ENCODE results near the gene NTHL1.

NTHL1 gene

GRCh38 chr16:2063861-2064260 is 16.2 kb upstream of the NTHL1 start:
- peaks cover 34% of the 10 kb centered on the region for H3K36me3 Mint-ChIP-seq (ENCODE audit: insufficient read depth)
- no peak overlapping the region for H3K27ac Mint-ChIP-seq

DNA sequence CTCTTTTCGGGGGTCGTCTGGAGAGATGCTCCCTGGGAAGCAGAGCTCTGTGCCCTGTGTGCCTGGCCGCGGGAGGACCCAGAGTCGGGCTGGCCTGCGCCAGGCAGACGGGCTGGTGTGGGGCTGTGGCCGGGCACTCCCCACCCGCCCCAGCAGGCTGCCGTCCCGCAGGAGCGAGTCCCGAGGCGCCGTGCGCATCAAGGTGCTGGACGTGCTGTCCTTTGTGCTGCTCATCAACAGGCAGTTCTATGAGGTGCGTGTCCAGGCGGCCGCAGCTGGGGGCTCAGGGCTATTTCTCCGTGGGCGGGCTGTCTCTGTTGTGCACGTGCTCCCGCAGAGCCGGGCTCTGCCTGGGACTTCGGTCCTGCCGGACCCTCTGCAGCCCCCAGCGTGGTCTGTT is 15.2 kb upstream of the NTHL1 start:
- H3K4me1 Mint-ChIP-seq (ENCODE audit: low read depth in 2 of 2): peaks cover 6 to 7% of the 10 kb centered on the region in 2 donors
- ATAC-seq (replicated peaks) (no peak), DNase-seq (no peak)
- H3K4me3 Mint-ChIP-seq: no peak overlapping the region
- H3K27me3 Mint-ChIP-seq: no peaks in the 10 kb centered on the region
- H3K36me3 Mint-ChIP-seq (ENCODE audit: insufficient read depth): peaks cover 34% of the 10 kb centered on the region
- H3K9me3 Mint-ChIP-seq: no peaks in the 10 kb centered on the region
- no peak overlapping the region for H3K27ac Mint-ChIP-seq

More at GRCh38 chr16:2063861-2064260, 16.2 kb upstream of the NTHL1 start:
- no peak overlapping the region for H3K4me3 Mint-ChIP-seq
- peaks cover 0 to 3% of the 10 kb centered on the region in 2 donors for H3K4me1 Mint-ChIP-seq (ENCODE audit: low read depth in 2 of 2)
- no peaks in the 10 kb centered on the region for H3K9me3 Mint-ChIP-seq
- H3K27me3 Mint-ChIP-seq: no peaks in the 10 kb centered on the region
- DNase-seq (no peak), ATAC-seq (replicated peaks) (no peak)

DNA sequence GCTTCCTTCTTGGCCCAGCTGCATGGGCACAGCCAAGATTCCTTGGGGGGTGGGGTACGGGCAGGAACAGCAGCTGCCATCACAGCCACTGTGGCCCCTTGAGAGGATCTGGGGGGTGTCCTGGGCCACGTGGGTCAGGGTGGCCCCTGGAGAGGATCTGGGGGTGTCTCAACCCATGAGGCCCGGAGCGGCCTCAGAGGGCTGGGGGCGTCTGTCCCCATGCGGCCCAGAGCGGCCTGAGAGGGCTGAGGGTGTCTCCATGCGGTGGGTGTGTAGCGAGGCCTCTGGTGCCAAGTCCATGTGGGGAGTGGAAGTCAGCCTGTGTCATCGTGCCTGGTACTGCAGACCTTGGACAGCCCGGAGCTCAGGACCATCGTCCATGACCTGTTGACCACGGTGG is 13.9 kb upstream of the NTHL1 start:
- ATAC-seq (replicated peaks): no peak
- Mint-ChIP-seq H3K27ac (no peak overlapping the region), H3K9me3 (no peaks in the 10 kb centered on the region), H3K4me3 (no peak overlapping the region), H3K36me3 (ENCODE audit: insufficient read depth) (peaks cover 31% of the 10 kb centered on the region), H3K27me3 (no peaks in the 10 kb centered on the region), H3K4me1 (ENCODE audit: low read depth in 2 of 2) (peaks cover 6 to 7% of the 10 kb centered on the region in 2 donors)
- DNase-seq: no peak

- Mint-ChIP-seq H3K4me1 (ENCODE audit: low read depth in 2 of 2) (peaks cover 6 to 7% of the 10 kb centered on the region in 2 donors), H3K27ac (no peak overlapping the region), H3K4me3 (no peak overlapping the region), H3K27me3 (no peaks in the 10 kb centered on the region), H3K36me3 (ENCODE audit: insufficient read depth) (peaks cover 26% of the 10 kb centered on the region), H3K9me3 (no peaks in the 10 kb centered on the region)
- DNase-seq: no peak
- ATAC-seq (replicated peaks): no peak
Observed at GRCh38 chr16:2061023-2061422, 13.4 kb upstream of the NTHL1 start.

- no peak for DNase-seq
- Mint-ChIP-seq H3K27me3 (no peaks in the 10 kb centered on the region), H3K9me3 (no peaks in the 10 kb centered on the region), H3K4me1 (ENCODE audit: low read depth in 2 of 2) (peaks cover 5 to 6% of the 10 kb centered on the region in 2 donors), H3K27ac (peak overlapping the region in 1 of 2 donors; percentile 12), H3K36me3 (ENCODE audit: insufficient read depth) (peaks cover 26% of the 10 kb centered on the region), H3K4me3 (no peak overlapping the region)
- ATAC-seq (replicated peaks): no peak
Observed at GRCh38 chr16:2060346-2060745, 12.7 kb upstream of the NTHL1 start.

GRCh38 chr16:2058872-2059271 is 11.2 kb upstream of the NTHL1 start:
- Mint-ChIP-seq H3K9me3 (no peaks in the 10 kb centered on the region), H3K27ac (no peak overlapping the region), H3K4me1 (ENCODE audit: low read depth in 2 of 2) (peaks cover 4 to 6% of the 10 kb centered on the region in 2 donors), H3K4me3 (no peak overlapping the region), H3K36me3 (ENCODE audit: insufficient read depth) (peaks cover 27% of the 10 kb centered on the region), H3K27me3 (no peaks in the 10 kb centered on the region)
- ATAC-seq (replicated peaks) (no peak), DNase-seq (no peak)

DNA sequence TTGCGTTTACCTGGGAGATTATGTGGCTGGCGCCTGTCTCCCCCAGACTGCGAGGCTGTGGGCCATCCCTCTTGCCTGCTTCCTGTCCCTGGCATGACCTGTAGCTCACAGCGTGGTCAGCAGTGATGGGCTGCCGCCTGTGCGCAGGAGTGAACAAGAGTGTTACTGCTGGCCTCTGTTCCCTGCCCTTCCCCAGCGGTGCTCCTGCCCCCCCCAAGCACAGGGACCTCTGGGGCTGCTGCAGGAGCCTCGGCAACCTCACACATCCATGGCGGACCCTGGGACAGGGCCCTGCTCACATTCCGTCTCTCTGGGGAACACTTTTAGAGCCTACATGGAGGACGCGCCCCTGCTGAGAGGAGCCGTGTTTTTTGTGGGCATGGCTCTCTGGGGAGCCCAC is 10.8 kb upstream of the NTHL1 start:
- DNase-seq (no peak), ATAC-seq (replicated peaks) (no peak)
- H3K4me3 Mint-ChIP-seq: no peak overlapping the region
- H3K9me3 Mint-ChIP-seq: no peaks in the 10 kb centered on the region
- peaks cover 6% of the 10 kb centered on the region in 2 donors for H3K4me1 Mint-ChIP-seq (ENCODE audit: low read depth in 2 of 2)
- peak overlapping the region in 1 of 2 donors; percentile 77 for H3K27ac Mint-ChIP-seq
- H3K36me3 Mint-ChIP-seq (ENCODE audit: insufficient read depth): peaks cover 31% of the 10 kb centered on the region
- no peaks in the 10 kb centered on the region for H3K27me3 Mint-ChIP-seq

DNA sequence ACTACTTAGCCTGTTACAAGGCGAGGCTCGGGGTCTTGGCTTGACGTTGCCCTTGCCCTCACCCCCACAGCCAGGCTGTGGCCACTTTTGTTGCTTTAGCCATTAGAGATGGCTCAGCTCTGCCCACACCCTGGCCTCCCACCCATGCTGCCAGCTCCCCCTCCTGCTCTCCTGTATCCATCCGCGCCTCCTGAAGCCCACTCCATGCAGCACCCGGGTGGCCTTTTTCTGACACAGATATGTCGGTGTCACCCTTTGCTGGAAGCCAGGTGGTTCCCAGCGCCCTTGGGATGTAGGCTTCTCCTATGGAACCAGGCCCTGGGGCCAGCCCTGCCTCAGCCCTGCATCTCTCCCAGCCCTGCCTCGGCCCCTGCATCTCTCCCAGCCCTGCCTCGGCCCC is 9.8 kb upstream of the NTHL1 start:
- no peaks in the 10 kb centered on the region for H3K27me3 Mint-ChIP-seq
- H3K4me1 Mint-ChIP-seq (ENCODE audit: low read depth in 2 of 2): peaks cover 9 to 11% of the 10 kb centered on the region in 2 donors
- H3K36me3 Mint-ChIP-seq (ENCODE audit: insufficient read depth): peaks cover 28% of the 10 kb centered on the region
- H3K27ac Mint-ChIP-seq: no peak overlapping the region
- no peak overlapping the region for H3K4me3 Mint-ChIP-seq
- ATAC-seq (replicated peaks) (no peak), DNase-seq (no peak)
- H3K9me3 Mint-ChIP-seq: no peaks in the 10 kb centered on the region

DNA sequence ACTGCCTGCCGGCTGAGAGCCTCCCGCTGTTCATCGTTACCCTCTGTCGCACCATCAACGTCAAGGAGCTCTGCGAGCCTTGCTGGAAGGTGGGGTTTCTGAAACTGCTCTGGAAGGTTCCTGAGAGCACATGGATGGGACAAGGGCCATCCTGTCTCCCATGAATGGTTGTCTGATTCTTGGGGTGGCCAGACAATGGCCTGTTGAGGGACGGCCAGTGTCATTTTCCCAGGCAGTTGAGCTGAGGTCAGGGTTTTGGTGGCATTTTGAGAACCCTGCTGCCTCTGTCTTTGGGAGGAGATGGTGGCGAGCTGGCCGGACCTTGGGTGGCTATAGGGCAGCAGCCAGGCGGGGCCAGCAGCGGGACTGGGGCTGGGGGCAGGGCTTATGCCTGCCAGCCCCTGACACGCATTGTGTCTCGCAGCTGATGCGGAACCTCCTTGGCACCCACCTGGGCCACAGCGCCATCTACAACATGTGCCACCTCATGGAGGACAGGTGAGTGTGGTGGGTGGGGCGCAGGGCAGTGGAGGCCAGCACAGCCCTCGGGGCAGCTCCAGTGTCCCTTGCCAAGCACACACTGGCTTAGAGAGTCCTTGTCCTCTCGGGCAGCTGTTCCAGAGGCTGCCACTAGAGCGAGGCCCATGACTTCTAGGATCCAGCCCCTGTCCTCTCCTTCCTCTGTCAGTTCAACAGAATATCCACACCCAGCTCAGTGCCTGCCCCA is 9.2 kb upstream of the NTHL1 start:
- DNase-seq (no peak), ATAC-seq (replicated peaks) (no peak)
- H3K27ac Mint-ChIP-seq: no peak overlapping the region
- peaks cover 31% of the 10 kb centered on the region for H3K36me3 Mint-ChIP-seq (ENCODE audit: insufficient read depth)
- no peaks in the 10 kb centered on the region for H3K9me3 Mint-ChIP-seq
- peaks cover 10 to 12% of the 10 kb centered on the region in 2 donors for H3K4me1 Mint-ChIP-seq (ENCODE audit: low read depth in 2 of 2)
- no peaks in the 10 kb centered on the region for H3K27me3 Mint-ChIP-seq
- no peak overlapping the region for H3K4me3 Mint-ChIP-seq

- H3K27me3 Mint-ChIP-seq: no peaks in the 10 kb centered on the region
- H3K27ac Mint-ChIP-seq: no peak overlapping the region
- H3K9me3 Mint-ChIP-seq: no peaks in the 10 kb centered on the region
- DNase-seq (no peak), ATAC-seq (replicated peaks) (no peak)
- H3K4me1 Mint-ChIP-seq (ENCODE audit: low read depth in 2 of 2): peaks cover 12% of the 10 kb centered on the region in 2 donors
- no peak overlapping the region for H3K4me3 Mint-ChIP-seq
- H3K36me3 Mint-ChIP-seq (ENCODE audit: insufficient read depth): peaks cover 37% of the 10 kb centered on the region
Observed at GRCh38 chr16:2056077-2056476, 8.4 kb upstream of the NTHL1 start.

GRCh38 chr16:2054543-2055245 is 7.1 kb upstream of the NTHL1 start:
- Mint-ChIP-seq H3K4me1 (ENCODE audit: low read depth in 2 of 2) (peaks cover 12% of the 10 kb centered on the region in 2 donors), H3K4me3 (no peak overlapping the region), H3K27ac (no peak overlapping the region), H3K9me3 (no peaks in the 10 kb centered on the region), H3K27me3 (no peaks in the 10 kb centered on the region), H3K36me3 (ENCODE audit: insufficient read depth) (peaks cover 37% of the 10 kb centered on the region)
- ATAC-seq (replicated peaks) (no peak), DNase-seq (no peak)

DNA sequence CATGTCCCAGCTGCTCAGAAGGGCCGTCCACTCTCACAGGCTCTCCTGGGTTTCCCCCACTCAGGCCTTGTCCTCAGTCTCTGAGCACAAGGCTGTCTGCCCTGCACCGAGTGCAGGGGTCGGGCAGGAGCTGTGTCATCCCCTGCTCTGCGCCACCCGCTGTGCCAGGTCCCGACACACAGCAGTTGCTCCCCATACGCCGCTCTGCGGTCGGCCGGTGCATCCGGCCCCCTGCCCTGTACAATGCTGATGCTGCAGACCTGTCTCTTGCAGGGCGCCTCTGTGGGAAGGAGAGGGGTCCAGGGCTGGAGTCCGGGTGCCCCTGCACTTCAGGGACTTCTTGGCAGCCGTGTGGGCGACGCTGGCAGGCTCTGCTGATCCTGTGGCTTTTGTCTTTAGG is 6.3 kb upstream of the NTHL1 start:
- Mint-ChIP-seq H3K4me3 (no peak overlapping the region), H3K9me3 (no peaks in the 10 kb centered on the region), H3K4me1 (ENCODE audit: low read depth in 2 of 2) (peaks cover 12% of the 10 kb centered on the region in 2 donors), H3K27ac (no peak overlapping the region), H3K27me3 (no peaks in the 10 kb centered on the region), H3K36me3 (ENCODE audit: insufficient read depth) (peaks cover 30% of the 10 kb centered on the region)
- ATAC-seq (replicated peaks) (no peak), DNase-seq (no peak)

DNA sequence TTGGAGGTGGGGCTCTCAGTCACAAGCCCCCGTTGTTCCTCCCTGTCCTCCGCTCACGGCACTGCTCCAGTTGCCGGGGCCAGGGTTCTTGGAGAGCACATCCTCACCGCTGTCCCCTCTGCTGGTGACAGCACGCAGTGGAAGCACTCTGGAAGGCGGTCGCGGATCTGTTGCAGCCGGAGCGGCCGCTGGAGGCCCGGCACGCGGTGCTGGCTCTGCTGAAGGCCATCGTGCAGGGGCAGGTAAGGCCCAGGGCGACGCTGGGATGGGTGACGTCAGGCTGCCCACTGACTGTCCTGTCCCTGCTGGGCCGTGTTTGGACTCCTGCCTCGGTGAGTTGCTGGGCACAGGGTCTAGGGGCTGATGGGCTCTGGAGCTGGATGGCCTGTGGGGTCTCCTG is 5.6 kb upstream of the NTHL1 start:
- Mint-ChIP-seq H3K27ac (no peak overlapping the region), H3K27me3 (no peaks in the 10 kb centered on the region), H3K4me3 (no peak overlapping the region), H3K4me1 (ENCODE audit: low read depth in 2 of 2) (peaks cover 15% of the 10 kb centered on the region in 2 donors), H3K9me3 (no peaks in the 10 kb centered on the region), H3K36me3 (ENCODE audit: insufficient read depth) (peaks cover 24% of the 10 kb centered on the region)
- ATAC-seq (replicated peaks) (no peak), DNase-seq (no peak)

- Mint-ChIP-seq H3K9me3 (no peaks in the 10 kb centered on the region), H3K27ac (peak overlapping the region; percentile 72 to 81), H3K27me3 (no peaks in the 10 kb centered on the region), H3K36me3 (ENCODE audit: insufficient read depth) (peaks cover 14% of the 10 kb centered on the region), H3K4me3 (peak overlapping the region; percentile 89 to 90), H3K4me1 (ENCODE audit: low read depth in 2 of 2) (peaks cover 19 to 20% of the 10 kb centered on the region in 2 donors)
- ATAC-seq (replicated peaks) (peak; percentile 24), DNase-seq (no peak)
Observed at GRCh38 chr16:2048116-2048543, 496 bp upstream of the NTHL1 start.

Measured in effector memory CD8-positive, alpha-beta T cell (primary cell).